Gastrocnemius medialis (tissue), 4 donors: ENCODE measurements around the gene SCUBE1.

Experiments used
- POLR2A ChIP-seq, 2 donors: fragments of 450-650 bp; IDR thresholded peaks; one replicate each; pipeline ENCODE4 v1.6.1; 2017; ENCODE audit warnings: antibody characterized with exemption in 2 of 2, mild to moderate bottlenecking in 2 of 2, moderate library complexity in 2 of 2
- TF ChIP-seq, protein P1 (sequence below), 5 experiments: fragments of 450-650 bp in 3 of 5; fragments of 200-600 bp in 2 of 5; sonication (generic) in 2 of 5; IDR thresholded peaks in 4 of 5; conservative IDR thresholded peaks in 1 of 5; 1 replicate in 4 of 5; 2 replicates in 1 of 5; pipeline ENCODE4 v1.5.1; 2016 to 2019; ENCODE audit warnings: antibody characterized with exemption in 5 of 5, mild to moderate bottlenecking in 3 of 5, moderate library complexity in 3 of 5

DNA sequence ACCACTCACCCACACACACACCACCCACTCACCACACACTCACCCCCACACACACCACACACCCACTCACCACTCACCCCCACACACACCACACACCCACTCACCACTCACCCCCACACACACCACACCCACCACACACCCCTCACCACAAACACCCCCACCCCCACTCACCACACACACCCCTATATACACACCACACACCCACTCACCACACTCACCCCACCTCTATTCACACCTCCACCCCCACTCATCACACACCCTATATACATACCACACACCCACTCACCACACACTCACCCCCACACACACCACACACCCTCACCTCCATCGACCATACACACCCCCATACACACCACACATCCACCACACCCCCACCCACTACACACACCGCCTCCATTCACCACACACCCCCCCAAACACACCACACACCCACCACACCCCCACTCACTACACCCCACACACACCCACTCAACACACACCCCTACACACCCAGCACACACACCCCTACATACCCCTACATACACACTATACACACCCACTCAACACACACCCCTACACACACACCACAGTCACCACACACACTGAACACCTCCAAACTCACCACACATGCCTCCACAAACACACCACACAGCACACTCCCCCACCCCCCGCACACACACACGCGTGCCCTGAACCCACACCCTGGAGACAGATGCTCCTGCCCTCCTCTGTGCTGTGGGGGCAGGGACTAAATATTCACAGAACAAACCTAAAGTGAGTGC lies 137.2 kb downstream of the SCUBE1 start:
- TF ChIP-seq, protein P1, sequence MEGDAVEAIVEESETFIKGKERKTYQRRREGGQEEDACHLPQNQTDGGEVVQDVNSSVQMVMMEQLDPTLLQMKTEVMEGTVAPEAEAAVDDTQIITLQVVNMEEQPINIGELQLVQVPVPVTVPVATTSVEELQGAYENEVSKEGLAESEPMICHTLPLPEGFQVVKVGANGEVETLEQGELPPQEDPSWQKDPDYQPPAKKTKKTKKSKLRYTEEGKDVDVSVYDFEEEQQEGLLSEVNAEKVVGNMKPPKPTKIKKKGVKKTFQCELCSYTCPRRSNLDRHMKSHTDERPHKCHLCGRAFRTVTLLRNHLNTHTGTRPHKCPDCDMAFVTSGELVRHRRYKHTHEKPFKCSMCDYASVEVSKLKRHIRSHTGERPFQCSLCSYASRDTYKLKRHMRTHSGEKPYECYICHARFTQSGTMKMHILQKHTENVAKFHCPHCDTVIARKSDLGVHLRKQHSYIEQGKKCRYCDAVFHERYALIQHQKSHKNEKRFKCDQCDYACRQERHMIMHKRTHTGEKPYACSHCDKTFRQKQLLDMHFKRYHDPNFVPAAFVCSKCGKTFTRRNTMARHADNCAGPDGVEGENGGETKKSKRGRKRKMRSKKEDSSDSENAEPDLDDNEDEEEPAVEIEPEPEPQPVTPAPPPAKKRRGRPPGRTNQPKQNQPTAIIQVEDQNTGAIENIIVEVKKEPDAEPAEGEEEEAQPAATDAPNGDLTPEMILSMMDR (IDR thresholded peaks at IDR 0.05 in 4 of 5, conservative IDR thresholded peaks at IDR 0.05 in 1 of 5): no peak
- no peak for TF ChIP-seq POLR2A (IDR thresholded peaks at IDR 0.05)
